Measurements from ENCODE around the gene GLDC. TPM values are rescaled to one million over a fixed set of nuclear protein-coding genes. Genes with fewer than 3 reads are reported as not detected.

GLDC gene
- total RNA-seq, 2 experiments from 2014 or later: 0.50 to 0.69 TPM

DNA sequence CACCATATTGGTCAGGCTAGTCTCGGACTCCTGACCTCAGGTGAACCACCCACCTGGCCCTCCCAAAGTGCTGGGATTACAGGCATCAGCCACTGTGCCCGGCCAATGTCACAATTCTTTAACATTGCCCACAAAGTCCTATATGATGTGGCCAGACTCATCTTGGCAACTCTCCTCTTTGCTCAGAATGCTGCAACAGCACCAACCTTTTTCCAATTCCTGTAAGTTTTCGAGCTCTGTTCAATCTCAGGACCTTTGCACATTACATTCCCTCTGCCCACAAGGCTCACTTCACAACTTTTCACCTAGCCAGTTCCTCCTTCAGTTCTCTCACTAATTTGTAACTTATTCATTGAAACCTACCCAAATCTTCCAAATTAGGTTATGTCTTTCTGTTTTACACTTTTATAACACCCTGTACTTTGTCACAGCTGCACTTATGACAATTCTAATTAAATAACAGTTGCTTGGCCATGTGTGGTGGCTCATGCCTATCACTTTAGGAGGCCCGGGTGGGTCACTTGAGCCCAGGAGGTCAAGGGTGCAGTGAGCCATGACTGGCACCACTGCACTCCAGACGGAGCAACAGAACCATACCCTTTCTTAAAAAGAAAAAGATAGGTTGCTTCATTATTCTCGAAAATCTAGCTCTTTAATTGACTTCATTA, 30.9 kb upstream of the GLDC start:
- Mint-ChIP-seq H3K4me1 (peaks cover 9% of the 10 kb centered on the region), H3K36me3 (ENCODE audit: low read depth) (no peaks in the 10 kb centered on the region), H3K27ac (no peak overlapping the region), H3K4me3 (no peak overlapping the region), H3K27me3 (no peaks in the 10 kb centered on the region), H3K9me3 (no peaks in the 10 kb centered on the region)
- CTCF ChIA-PET: interaction anchor here (0.6 to 1.2 kb wide), 2 partner anchors 10 to 74 kb away, joined by 4 to 7 read pairs; no protein-coding TSS in a partner anchor
- POLR2A ChIA-PET: interaction anchor here (0.7 kb wide), 1 partner anchor 205 kb away, joined by 3 read pairs; no protein-coding TSS in a partner anchor
- DNase-seq: no peak

- H3K27me3 Mint-ChIP-seq: no peaks in the 10 kb centered on the region
- POLR2A ChIA-PET: no interaction called here
- no peak overlapping the region for H3K27ac Mint-ChIP-seq
- no peaks in the 10 kb centered on the region for H3K9me3 Mint-ChIP-seq
- no peak for DNase-seq
- peaks cover 3% of the 10 kb centered on the region for H3K4me1 Mint-ChIP-seq
- H3K36me3 Mint-ChIP-seq (ENCODE audit: low read depth): no peaks in the 10 kb centered on the region
- no peak overlapping the region for H3K4me3 Mint-ChIP-seq
- CTCF ChIA-PET: no interaction called here
These were observed 29.7 kb upstream of the GLDC start for GRCh38 chr9:6675268-6675667.

DNA sequence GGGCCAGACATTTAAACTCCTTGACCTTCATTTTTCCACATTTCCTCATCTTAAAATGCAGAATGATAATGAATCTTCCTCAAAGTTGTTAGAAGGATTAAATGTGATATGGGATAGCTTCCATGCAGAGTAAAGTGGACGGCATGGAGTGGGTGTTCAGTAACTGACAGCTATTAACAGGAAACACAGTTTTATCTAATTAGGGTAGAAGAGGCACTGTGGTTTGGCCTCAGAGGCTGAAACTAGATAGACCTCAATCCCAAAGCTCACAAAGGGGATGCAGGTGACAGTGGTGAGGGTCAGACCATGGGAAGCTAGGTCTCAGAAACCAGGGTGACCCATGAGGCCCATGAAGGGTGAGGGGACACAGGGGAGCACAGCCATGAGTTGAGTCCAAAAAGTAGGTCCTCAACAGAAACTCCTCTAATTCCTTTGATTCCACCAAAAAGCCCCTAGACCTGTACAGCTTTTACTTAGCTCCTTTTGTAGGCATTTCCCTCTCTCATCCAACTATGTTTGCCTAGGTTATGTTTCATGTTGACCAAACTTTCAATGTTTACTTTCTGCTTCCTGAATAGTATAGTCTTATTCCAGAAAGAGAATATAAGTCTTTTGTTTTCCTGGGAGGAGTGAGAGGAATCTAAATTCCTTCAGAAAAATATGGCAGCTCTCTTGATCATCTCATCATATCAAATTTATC, 27.9 kb upstream of the GLDC start:
- no peak overlapping the region for H3K27ac Mint-ChIP-seq
- ChIA-PET POLR2A (no interaction called here), CTCF (interaction anchor here (0.6 kb wide), 1 partner anchor 25 kb away, joined by 3 read pairs; no protein-coding TSS in a partner anchor)
- H3K27me3 Mint-ChIP-seq: no peaks in the 10 kb centered on the region
- H3K4me1 Mint-ChIP-seq: no peaks in the 10 kb centered on the region
- no peaks in the 10 kb centered on the region for H3K36me3 Mint-ChIP-seq (ENCODE audit: low read depth)
- H3K9me3 Mint-ChIP-seq: no peaks in the 10 kb centered on the region
- no peak overlapping the region for H3K4me3 Mint-ChIP-seq
- no peak for DNase-seq

DNA sequence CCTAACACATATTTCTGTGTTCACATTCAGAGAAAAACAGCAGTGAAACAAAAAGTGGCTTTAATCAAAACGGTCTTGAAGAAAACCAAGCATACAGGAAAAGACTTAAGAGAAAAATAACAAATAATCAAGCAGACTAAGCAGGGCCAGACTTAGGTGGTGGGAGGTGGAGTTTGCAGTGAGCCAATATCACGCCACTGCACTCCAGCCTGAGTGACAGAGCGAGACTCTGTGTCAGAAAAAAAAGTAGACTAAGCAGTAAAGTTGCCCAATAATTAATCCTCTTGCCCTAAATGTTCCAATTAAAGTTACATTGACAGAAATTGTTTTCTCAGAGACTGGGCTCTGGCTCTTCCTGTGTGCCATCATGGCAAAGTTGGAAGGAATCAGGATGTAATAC, 26.6 kb upstream of the GLDC start:
- ChIA-PET POLR2A (no interaction called here), CTCF (no interaction called here)
- no peak overlapping the region for H3K27ac Mint-ChIP-seq
- DNase-seq: no peak
- H3K4me3 Mint-ChIP-seq: no peak overlapping the region
- no peaks in the 10 kb centered on the region for H3K27me3 Mint-ChIP-seq
- no peaks in the 10 kb centered on the region for H3K36me3 Mint-ChIP-seq (ENCODE audit: low read depth)
- no peaks in the 10 kb centered on the region for H3K9me3 Mint-ChIP-seq
- H3K4me1 Mint-ChIP-seq: no peaks in the 10 kb centered on the region

DNA sequence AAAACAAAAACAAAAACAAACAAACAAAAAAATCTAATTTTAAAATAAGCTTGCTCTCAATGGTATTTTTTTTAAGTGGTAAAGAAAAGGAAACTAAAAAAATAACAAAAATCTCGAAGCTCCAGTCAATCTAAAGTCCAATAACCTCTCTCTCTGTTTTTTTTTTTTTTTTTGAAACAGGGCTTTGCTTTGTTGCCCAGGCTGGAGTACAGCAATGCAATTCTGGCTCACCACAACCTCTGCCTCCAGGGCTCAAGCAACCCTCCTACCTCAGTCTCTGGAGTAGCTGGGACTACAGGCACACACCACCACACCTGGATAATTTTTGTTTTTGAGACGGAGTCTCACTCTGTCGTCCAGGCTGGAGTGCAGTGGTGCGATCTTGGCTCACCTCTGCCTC, 25.9 kb upstream of the GLDC start:
- Mint-ChIP-seq H3K27ac (no peak overlapping the region), H3K9me3 (no peaks in the 10 kb centered on the region), H3K4me3 (no peak overlapping the region), H3K36me3 (ENCODE audit: low read depth) (no peaks in the 10 kb centered on the region), H3K4me1 (no peaks in the 10 kb centered on the region), H3K27me3 (no peaks in the 10 kb centered on the region)
- CTCF ChIA-PET: interaction anchor here (0.6 to 1.0 kb wide), 5 partner anchors 16 to 767 kb away, joined by 3 to 6 read pairs (median 3); no protein-coding TSS in a partner anchor
- POLR2A ChIA-PET: interaction anchor here (0.6 kb wide), 1 partner anchor 85 kb away, joined by 3 read pairs; no protein-coding TSS in a partner anchor
- DNase-seq: no peak

DNA sequence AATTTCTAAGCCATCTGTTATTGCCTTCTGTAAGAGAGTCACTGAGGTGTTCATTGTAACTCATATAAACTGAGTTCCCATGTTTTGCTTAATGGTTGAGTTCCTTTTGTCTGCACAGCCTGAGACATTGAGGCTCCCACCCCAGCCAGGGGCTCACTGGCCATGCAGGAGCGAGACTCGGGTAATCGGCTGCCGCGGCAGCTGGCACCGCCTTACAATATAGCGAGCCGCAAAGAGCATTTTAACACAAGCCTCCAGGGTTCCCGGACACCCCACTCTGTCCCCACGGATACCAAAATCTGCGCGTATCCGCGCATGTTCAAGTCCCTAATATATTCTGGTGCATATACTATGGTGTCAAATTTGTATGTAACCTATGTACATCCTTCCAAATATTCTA, 24.4 kb upstream of the GLDC start:
- Mint-ChIP-seq H3K9me3 (no peaks in the 10 kb centered on the region), H3K36me3 (ENCODE audit: low read depth) (no peaks in the 10 kb centered on the region), H3K27ac (no peak overlapping the region), H3K4me3 (no peak overlapping the region), H3K4me1 (no peaks in the 10 kb centered on the region), H3K27me3 (no peaks in the 10 kb centered on the region)
- ChIA-PET POLR2A (no interaction called here), CTCF (no interaction called here)
- no peak for DNase-seq

- POLR2A ChIA-PET: no interaction called here
These were observed 22.2 kb upstream of the GLDC start for GRCh38 chr9:6667633-6668280.

DNA sequence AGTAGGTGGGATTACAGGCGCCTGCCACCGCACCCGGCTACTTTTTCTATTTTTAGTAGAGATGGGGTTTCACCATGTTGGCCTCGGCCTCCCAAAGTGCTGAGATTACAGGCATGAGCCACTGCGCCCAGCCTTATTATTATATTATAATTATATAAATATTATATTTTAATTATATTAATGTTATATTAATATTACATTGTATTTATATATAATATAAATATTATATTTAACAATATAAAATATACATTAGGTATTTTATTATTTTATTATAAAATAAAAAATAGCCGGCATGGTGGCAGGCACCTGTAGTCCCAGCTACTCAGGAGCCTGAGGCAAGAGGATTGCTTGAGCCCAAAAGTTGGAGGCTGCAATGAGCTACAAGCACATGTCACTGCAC, 21.6 kb upstream of the GLDC start:
- no peak for DNase-seq
- POLR2A ChIA-PET: no interaction called here
- Mint-ChIP-seq H3K36me3 (ENCODE audit: low read depth) (no peaks in the 10 kb centered on the region), H3K4me3 (no peak overlapping the region), H3K4me1 (no peaks in the 10 kb centered on the region), H3K27ac (no peak overlapping the region), H3K9me3 (no peaks in the 10 kb centered on the region), H3K27me3 (no peaks in the 10 kb centered on the region)
- CTCF ChIA-PET: interaction anchor here (1.0 kb wide), 1 partner anchor 123 kb away, joined by 3 read pairs; no protein-coding TSS in a partner anchor

More at GRCh38 chr9:6667633-6668280, 22.2 kb upstream of the GLDC start:
- Mint-ChIP-seq H3K9me3 (no peaks in the 10 kb centered on the region), H3K4me3 (no peak overlapping the region), H3K27ac (no peak overlapping the region), H3K36me3 (ENCODE audit: low read depth) (no peaks in the 10 kb centered on the region), H3K27me3 (no peaks in the 10 kb centered on the region), H3K4me1 (no peaks in the 10 kb centered on the region)
- CTCF ChIA-PET: interaction anchor here (1.0 kb wide), 1 partner anchor 123 kb away, joined by 3 read pairs; no protein-coding TSS in a partner anchor
- DNase-seq: no peak

- CTCF ChIA-PET: no interaction called here
These were observed 20.1 kb upstream of the GLDC start for GRCh38 chr9:6665628-6666027.

GRCh38 chr9:6664204-6664680, 18.7 kb upstream of the GLDC start:
- no peak overlapping the region for H3K4me3 Mint-ChIP-seq
- H3K4me1 Mint-ChIP-seq: no peaks in the 10 kb centered on the region
- ChIA-PET POLR2A (no interaction called here), CTCF (interaction anchor here (0.6 kb wide), 2 partner anchors 53 to 933 kb away, joined by 3 read pairs; no protein-coding TSS in a partner anchor)
- no peak for DNase-seq
- no peaks in the 10 kb centered on the region for H3K36me3 Mint-ChIP-seq (ENCODE audit: low read depth)
- no peak overlapping the region for H3K27ac Mint-ChIP-seq
- no peaks in the 10 kb centered on the region for H3K27me3 Mint-ChIP-seq
- H3K9me3 Mint-ChIP-seq: no peaks in the 10 kb centered on the region

More at GRCh38 chr9:6665628-6666027, 20.1 kb upstream of the GLDC start:
- no peaks in the 10 kb centered on the region for H3K36me3 Mint-ChIP-seq (ENCODE audit: low read depth)
- H3K4me1 Mint-ChIP-seq: no peaks in the 10 kb centered on the region
- POLR2A ChIA-PET: no interaction called here
- H3K27me3 Mint-ChIP-seq: no peaks in the 10 kb centered on the region
- DNase-seq: no peak
- no peak overlapping the region for H3K4me3 Mint-ChIP-seq
- no peaks in the 10 kb centered on the region for H3K9me3 Mint-ChIP-seq
- no peak overlapping the region for H3K27ac Mint-ChIP-seq

DNA sequence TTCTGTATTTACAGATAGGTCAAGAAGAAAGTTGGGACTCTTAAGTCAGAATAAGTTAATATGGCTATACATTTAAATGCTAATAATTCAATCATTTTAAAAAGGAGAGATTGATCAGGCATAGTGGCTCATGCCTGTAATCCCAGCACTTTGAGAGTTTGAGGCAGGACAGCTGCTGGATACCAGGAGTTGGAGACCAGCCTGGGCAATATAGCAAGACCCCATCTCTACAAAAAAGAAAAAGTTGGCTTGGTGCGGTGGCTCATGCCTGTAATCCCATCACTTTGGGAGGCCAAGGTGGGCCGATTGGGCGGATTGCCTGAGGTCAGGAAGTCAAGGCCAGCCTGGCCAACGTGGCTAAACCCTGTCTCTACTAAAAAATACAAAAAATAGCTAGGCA, 15.0 kb upstream of the GLDC start:
- H3K4me3 Mint-ChIP-seq: no peak overlapping the region
- no peak for DNase-seq
- H3K27ac Mint-ChIP-seq: no peak overlapping the region
- no peaks in the 10 kb centered on the region for H3K36me3 Mint-ChIP-seq (ENCODE audit: low read depth)
- ChIA-PET POLR2A (no interaction called here), CTCF (interaction anchor here (0.7 kb wide), 1 partner anchor 45 kb away, joined by 3 read pairs; no protein-coding TSS in a partner anchor)
- no peaks in the 10 kb centered on the region for H3K27me3 Mint-ChIP-seq
- H3K9me3 Mint-ChIP-seq: no peaks in the 10 kb centered on the region
- no peaks in the 10 kb centered on the region for H3K4me1 Mint-ChIP-seq

- no peak for DNase-seq
- ChIA-PET CTCF (no interaction called here), POLR2A (no interaction called here)
- H3K9me3 Mint-ChIP-seq: no peaks in the 10 kb centered on the region
- H3K36me3 Mint-ChIP-seq (ENCODE audit: low read depth): no peaks in the 10 kb centered on the region
- H3K27ac Mint-ChIP-seq: no peak overlapping the region
- peaks cover 8% of the 10 kb centered on the region for H3K27me3 Mint-ChIP-seq
- peaks cover 3% of the 10 kb centered on the region for H3K4me1 Mint-ChIP-seq
- H3K4me3 Mint-ChIP-seq: no peak overlapping the region
These were observed 13.3 kb upstream of the GLDC start for GRCh38 chr9:6658628-6659353.
